ENCODE results near the gene WAC.

DNA sequence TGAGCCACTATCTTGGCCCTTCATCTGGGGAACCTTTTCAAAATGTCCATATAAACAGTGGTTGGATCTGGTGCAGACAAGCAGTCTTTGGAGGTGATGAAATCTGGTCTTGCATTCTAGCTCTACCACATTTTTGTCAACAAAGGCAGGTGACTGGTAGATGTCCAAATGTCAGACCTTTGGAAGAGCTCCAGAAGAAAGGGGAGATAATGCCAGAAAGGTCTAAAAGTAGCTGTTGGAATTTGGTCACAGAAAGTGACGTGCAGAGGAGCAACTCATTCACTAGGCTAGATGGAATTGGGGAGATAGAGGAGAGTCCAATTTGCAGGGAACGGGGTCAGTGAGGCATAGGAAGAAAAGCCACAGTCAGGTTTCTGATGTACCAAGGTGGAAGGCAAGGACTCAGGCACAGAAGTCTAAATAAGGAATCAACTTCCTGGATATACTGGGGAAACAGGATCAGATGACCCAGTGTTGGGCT lies 36.4 kb upstream of the WAC start:
- TF ChIP-seq, protein P1, sequence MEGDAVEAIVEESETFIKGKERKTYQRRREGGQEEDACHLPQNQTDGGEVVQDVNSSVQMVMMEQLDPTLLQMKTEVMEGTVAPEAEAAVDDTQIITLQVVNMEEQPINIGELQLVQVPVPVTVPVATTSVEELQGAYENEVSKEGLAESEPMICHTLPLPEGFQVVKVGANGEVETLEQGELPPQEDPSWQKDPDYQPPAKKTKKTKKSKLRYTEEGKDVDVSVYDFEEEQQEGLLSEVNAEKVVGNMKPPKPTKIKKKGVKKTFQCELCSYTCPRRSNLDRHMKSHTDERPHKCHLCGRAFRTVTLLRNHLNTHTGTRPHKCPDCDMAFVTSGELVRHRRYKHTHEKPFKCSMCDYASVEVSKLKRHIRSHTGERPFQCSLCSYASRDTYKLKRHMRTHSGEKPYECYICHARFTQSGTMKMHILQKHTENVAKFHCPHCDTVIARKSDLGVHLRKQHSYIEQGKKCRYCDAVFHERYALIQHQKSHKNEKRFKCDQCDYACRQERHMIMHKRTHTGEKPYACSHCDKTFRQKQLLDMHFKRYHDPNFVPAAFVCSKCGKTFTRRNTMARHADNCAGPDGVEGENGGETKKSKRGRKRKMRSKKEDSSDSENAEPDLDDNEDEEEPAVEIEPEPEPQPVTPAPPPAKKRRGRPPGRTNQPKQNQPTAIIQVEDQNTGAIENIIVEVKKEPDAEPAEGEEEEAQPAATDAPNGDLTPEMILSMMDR (IDR thresholded peaks at IDR 0.05) = no peak
- no peak for TF ChIP-seq POLR2A (IDR thresholded peaks at IDR 0.05)
- TF ChIP-seq EP300 (IDR thresholded peaks at IDR 0.05) = no peak
